ENCODE measurements around the gene TECPR1. TPM values are rescaled to one million over a fixed set of nuclear protein-coding genes. Genes with fewer than 3 reads are reported as not detected.

TECPR1 gene
- total and polyA plus RNA-seq, 2 experiments from 2014 or later, result 8.2 to 27.8 TPM

DNA sequence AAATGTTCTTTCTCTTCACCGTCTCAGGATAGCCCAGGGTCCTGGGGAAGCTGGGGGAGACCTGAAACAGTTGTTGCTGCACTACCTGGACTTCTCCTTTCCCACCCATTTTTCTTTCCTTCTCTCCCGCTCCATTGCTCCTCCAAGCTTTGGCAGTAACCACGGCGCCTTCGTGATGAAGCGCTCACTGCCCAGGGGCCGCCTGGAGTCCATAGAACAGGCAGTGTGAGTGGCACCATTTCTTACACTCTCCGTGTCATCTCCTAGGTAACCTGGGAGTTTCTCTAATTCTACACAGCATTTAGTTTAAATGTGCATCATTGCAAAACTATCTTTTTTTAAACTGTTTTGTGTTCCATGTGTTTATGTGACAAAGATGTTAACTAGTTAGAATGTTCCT is 81.1 kb downstream of the TECPR1 start:
- H3K9me3 ChIP-seq (ENCODE audit: low read depth), result no peaks in the 10 kb centered on the region
- H3K9ac ChIP-seq, result no peak overlapping the region
- H3K4me1 ChIP-seq (ENCODE audit: insufficient read depth), result no peaks in the 10 kb centered on the region
- H3K36me3 ChIP-seq (ENCODE audit: low read depth), result no peaks in the 10 kb centered on the region
- 92 to 96% methylated on average over 8 of the region's 8 CpGs for WGBS, 2 experiments (ENCODE audit: low coverage in 1 of 2, low lambda C conversion rate in 2 of 2, missing lambda C conversion rate in 2 of 2)
- no peak overlapping the region for H3K27ac ChIP-seq
- H3K27me3 ChIP-seq (replicated peaks; ENCODE audit: insufficient read depth), result no peaks in the 10 kb centered on the region
- no peaks in the 10 kb centered on the region for H4K20me1 ChIP-seq (ENCODE audit: insufficient read depth)
- no peak for DNase-seq
- no peak overlapping the region for H3K4me3 ChIP-seq
- in situ Hi-C loops (cut with MboI), result no loop called here
- H3F3A ChIP-seq (ENCODE audit: insufficient read depth), result no peaks in the 10 kb centered on the region
- TF ChIP-seq EZH2 (IDR thresholded peaks at IDR 0.05; ENCODE audit: insufficient read depth, poor library complexity, severe bottlenecking) (no peak), EZH2phosphoT487 (IDR thresholded peaks at IDR 0.05; ENCODE audit: insufficient read depth, low read depth) (no peak)
- no peaks in the 10 kb centered on the region for H3K79me2 ChIP-seq (ENCODE audit: insufficient read depth)
- no peak overlapping the region for H2AFZ ChIP-seq
- H3K9me2 ChIP-seq (ENCODE audit: insufficient read depth), result no peaks in the 10 kb centered on the region
- H3K4me2 ChIP-seq (ENCODE audit: unreplicated experiment), result no peak overlapping the region

DNA sequence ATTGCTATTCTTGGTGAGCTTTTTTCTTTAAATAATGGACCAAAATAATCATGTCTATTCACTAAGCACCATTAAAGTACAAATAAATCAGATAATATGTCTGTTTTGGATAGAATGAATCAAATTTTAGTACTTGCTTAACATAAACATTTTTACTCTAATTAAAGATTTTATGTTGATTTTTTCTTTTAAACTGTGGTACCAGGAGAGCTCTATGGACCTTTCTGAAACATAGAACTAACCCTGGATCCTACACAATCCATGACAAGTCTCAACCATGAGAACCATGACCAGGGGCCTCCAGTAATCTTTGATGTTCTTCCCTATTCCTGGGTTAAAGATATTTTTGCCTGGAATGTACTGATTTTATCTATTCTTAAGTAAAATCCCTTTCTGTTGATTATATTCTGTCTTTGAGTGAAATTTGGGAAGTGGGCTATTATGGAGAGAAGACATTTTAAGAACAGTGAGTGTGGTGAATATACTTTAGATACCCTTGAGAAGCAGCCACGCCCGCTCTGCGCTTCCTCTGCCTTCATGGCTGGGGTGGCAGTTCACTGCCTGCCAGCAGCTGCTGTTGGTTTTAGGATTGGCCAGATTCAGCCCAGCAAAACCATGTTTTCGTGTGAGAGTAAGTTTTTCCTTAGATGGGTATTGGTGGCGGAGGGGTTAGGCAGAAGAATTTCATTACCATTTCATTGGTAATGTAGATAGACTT is 83.0 kb downstream of the TECPR1 start:
- no peaks in the 10 kb centered on the region for H3K9me2 ChIP-seq (ENCODE audit: insufficient read depth)
- TF ChIP-seq EZH2 (IDR thresholded peaks at IDR 0.05; ENCODE audit: insufficient read depth, poor library complexity, severe bottlenecking) (no peak), EZH2phosphoT487 (IDR thresholded peaks at IDR 0.05; ENCODE audit: insufficient read depth, low read depth) (no peak)
- H3K27me3 ChIP-seq (replicated peaks; ENCODE audit: insufficient read depth), result no peaks in the 10 kb centered on the region
- no peaks in the 10 kb centered on the region for H3K9me3 ChIP-seq (ENCODE audit: low read depth)
- H2AFZ ChIP-seq, result no peak overlapping the region
- DNase-seq, result no peak
- H3K4me3 ChIP-seq, result no peak overlapping the region
- no peaks in the 10 kb centered on the region for H4K20me1 ChIP-seq (ENCODE audit: insufficient read depth)
- H3K36me3 ChIP-seq (ENCODE audit: low read depth), result no peaks in the 10 kb centered on the region
- H3K4me2 ChIP-seq (ENCODE audit: unreplicated experiment), result no peak overlapping the region
- no peaks in the 10 kb centered on the region for H3F3A ChIP-seq (ENCODE audit: insufficient read depth)
- no peak overlapping the region for H3K9ac ChIP-seq
- no peaks in the 10 kb centered on the region for H3K79me2 ChIP-seq (ENCODE audit: insufficient read depth)
- WGBS, 2 experiments (ENCODE audit: low coverage in 1 of 2, low lambda C conversion rate in 2 of 2, missing lambda C conversion rate in 2 of 2), result 89 to 93% methylated on average over 5 of the region's 5 CpGs
- no peaks in the 10 kb centered on the region for H3K4me1 ChIP-seq (ENCODE audit: insufficient read depth)
- no peak overlapping the region for H3K27ac ChIP-seq
- in situ Hi-C loops (cut with MboI), result loop anchor here (10.0 kb wide), 1 partner anchor 144 kb away; no protein-coding TSS in a partner anchor

DNA sequence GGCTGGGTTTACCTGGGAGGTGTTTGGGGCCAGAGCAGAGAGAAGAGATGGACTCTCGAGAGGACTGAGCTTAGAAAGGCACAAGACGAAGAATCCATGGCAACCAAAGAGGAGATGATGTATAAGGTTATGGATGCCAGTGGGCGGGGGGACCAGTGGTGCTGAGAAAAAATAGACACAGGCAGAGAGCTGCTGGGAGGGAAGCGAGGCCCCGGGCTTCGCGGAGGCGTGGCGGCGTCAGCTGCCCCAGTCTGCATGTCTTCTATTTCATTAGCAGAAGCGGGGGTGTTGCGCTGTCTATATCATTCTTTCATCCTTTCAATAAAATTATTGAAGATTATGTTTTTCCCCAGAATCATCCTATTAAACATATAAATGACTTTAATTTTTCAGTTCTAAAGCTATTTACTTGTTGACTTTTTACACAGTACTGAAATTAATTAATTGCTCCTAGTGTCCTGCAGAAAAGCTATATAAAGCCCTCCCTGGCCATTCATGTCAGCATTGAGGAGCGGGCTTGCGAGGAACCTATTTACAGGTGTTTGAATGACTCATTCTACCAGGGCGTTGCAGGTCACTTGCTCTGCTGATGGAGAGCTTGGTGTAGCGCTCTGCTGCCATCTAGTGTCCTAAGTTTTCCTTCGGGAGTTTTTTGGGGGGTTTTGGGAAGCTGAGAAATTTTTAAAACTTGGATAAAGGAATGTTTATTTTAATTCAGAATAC is 83.7 kb downstream of the TECPR1 start:
- in situ Hi-C loops (cut with MboI), result loop anchor here (10.0 kb wide), 1 partner anchor 144 kb away; no protein-coding TSS in a partner anchor
- H3K36me3 ChIP-seq (ENCODE audit: low read depth), result no peaks in the 10 kb centered on the region
- H3K27ac ChIP-seq, result no peak overlapping the region
- no peak overlapping the region for H2AFZ ChIP-seq
- H3K9me3 ChIP-seq (ENCODE audit: low read depth), result no peaks in the 10 kb centered on the region
- TF ChIP-seq EZH2phosphoT487 (IDR thresholded peaks at IDR 0.05; ENCODE audit: insufficient read depth, low read depth), result no peak
- TF ChIP-seq EZH2 (IDR thresholded peaks at IDR 0.05; ENCODE audit: insufficient read depth, poor library complexity, severe bottlenecking), result no peak
- no peaks in the 10 kb centered on the region for H3K79me2 ChIP-seq (ENCODE audit: insufficient read depth)
- H3K4me3 ChIP-seq, result no peak overlapping the region
- H3K9ac ChIP-seq, result no peak overlapping the region
- no peaks in the 10 kb centered on the region for H4K20me1 ChIP-seq (ENCODE audit: insufficient read depth)
- no peaks in the 10 kb centered on the region for H3K9me2 ChIP-seq (ENCODE audit: insufficient read depth)
- 77% methylated on average over 17 of the region's 17 CpGs for WGBS, 2 experiments (ENCODE audit: low coverage in 1 of 2, low lambda C conversion rate in 2 of 2, missing lambda C conversion rate in 2 of 2)
- no peak overlapping the region for H3K4me2 ChIP-seq (ENCODE audit: unreplicated experiment)
- peak; percentile 46 for DNase-seq
- no peaks in the 10 kb centered on the region for H3K27me3 ChIP-seq (replicated peaks; ENCODE audit: insufficient read depth)
- no peaks in the 10 kb centered on the region for H3K4me1 ChIP-seq (ENCODE audit: insufficient read depth)
- H3F3A ChIP-seq (ENCODE audit: insufficient read depth), result no peaks in the 10 kb centered on the region

DNA sequence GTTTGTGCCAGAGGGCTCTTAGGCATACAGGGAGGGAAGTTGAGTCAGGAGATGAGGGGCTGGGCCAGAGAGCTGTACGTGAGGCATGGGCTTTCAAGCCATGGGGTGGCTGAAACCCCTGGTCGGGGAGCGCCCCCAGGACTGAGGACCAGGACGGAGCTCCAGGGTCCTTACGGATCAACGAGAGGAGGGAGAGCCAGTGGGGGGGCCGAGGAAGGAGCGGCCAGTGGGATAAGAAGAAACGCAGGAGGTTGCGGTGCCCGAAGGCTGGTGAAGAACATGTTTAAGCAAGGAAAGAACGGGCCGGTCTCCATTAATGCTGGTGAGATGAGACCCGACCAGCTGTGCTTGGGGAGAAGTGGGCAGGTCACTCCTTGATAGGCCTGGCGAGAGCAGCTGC is 84.4 kb downstream of the TECPR1 start:
- H4K20me1 ChIP-seq (ENCODE audit: insufficient read depth), result no peaks in the 10 kb centered on the region
- H3K27me3 ChIP-seq (replicated peaks; ENCODE audit: insufficient read depth), result no peaks in the 10 kb centered on the region
- no peak for DNase-seq
- in situ Hi-C loops (cut with MboI), result loop anchor here (10.0 kb wide), 1 partner anchor 143 kb away; no protein-coding TSS in a partner anchor
- H3K9me3 ChIP-seq (ENCODE audit: low read depth), result no peaks in the 10 kb centered on the region
- H3K4me2 ChIP-seq (ENCODE audit: unreplicated experiment), result no peak overlapping the region
- no peak overlapping the region for H3K27ac ChIP-seq
- 94 to 95% methylated on average over 15 of the region's 15 CpGs for WGBS, 2 experiments (ENCODE audit: low coverage in 1 of 2, low lambda C conversion rate in 2 of 2, missing lambda C conversion rate in 2 of 2)
- H3K9me2 ChIP-seq (ENCODE audit: insufficient read depth), result no peaks in the 10 kb centered on the region
- no peaks in the 10 kb centered on the region for H3F3A ChIP-seq (ENCODE audit: insufficient read depth)
- no peak overlapping the region for H3K4me3 ChIP-seq
- TF ChIP-seq EZH2phosphoT487 (IDR thresholded peaks at IDR 0.05; ENCODE audit: insufficient read depth, low read depth) (no peak), EZH2 (IDR thresholded peaks at IDR 0.05; ENCODE audit: insufficient read depth, poor library complexity, severe bottlenecking) (no peak)
- H3K79me2 ChIP-seq (ENCODE audit: insufficient read depth), result no peaks in the 10 kb centered on the region
- no peaks in the 10 kb centered on the region for H3K36me3 ChIP-seq (ENCODE audit: low read depth)
- no peak overlapping the region for H3K9ac ChIP-seq
- H3K4me1 ChIP-seq (ENCODE audit: insufficient read depth), result no peaks in the 10 kb centered on the region
- H2AFZ ChIP-seq, result no peak overlapping the region

Data from GM23248 (cell line).